ENCODE measurements around the gene EIF4A3. TPM values are rescaled to one million over a fixed set of nuclear protein-coding genes. Genes with fewer than 3 reads are reported as not detected.
A peak's percentile ranks its signal among the peaks of the same experiment; 100 is the strongest.

The EIF4A3 gene
- total RNA-seq, 3 donors from 2014 or later: 46.2 to 93.1 (median 67.9) TPM

- no peaks in the 10 kb centered on the region for H3K27me3 ChIP-seq
- H3K9me3 ChIP-seq: no peaks in the 10 kb centered on the region
- DNase-seq (ENCODE audit: low spot score in 2 of 2): peak in 1 of 2 donors; percentile 74
- no peaks in the 10 kb centered on the region for H3K4me1 ChIP-seq
- peak overlapping the region; percentile 68 to 75 for H3K27ac ChIP-seq
- peak overlapping the region in 1 of 3 donors; percentile 25 for H3K4me3 ChIP-seq
- no peak for TF ChIP-seq CTCF (IDR thresholded peaks at IDR 0.05)
- peak in 1 of 3 donors; percentile 25 for TF ChIP-seq POLR2AphosphoS5 (IDR thresholded peaks at IDR 0.05)
- no peak for TF ChIP-seq POLR2A (IDR thresholded peaks at IDR 0.05)
- no peaks in the 10 kb centered on the region for H3K36me3 ChIP-seq
- intact Hi-C loops (cut with DNase I; ENCODE audit: low total_unique reads): loop anchor here (10.0 kb wide), 1 partner anchor 63 kb away; no protein-coding TSS in a partner anchor
These were observed 45.1 kb upstream of the EIF4A3 start for GRCh38 chr17:80191865-80192661.

GRCh38 chr17:80191192-80191591, 44.3 kb upstream of the EIF4A3 start:
- intact Hi-C loops (cut with DNase I; ENCODE audit: low total_unique reads): loop anchor here (10.0 kb wide), 1 partner anchor 64 kb away; no protein-coding TSS in a partner anchor

GRCh38 chr17:80190716-80191115, 43.8 kb upstream of the EIF4A3 start:
- H3K27me3 ChIP-seq: no peaks in the 10 kb centered on the region
- no peak overlapping the region for H3K27ac ChIP-seq
- intact Hi-C loops (cut with DNase I; ENCODE audit: low total_unique reads): loop anchor here (10.0 kb wide), 1 partner anchor 64 kb away; no protein-coding TSS in a partner anchor

More at GRCh38 chr17:80191192-80191591, 44.3 kb upstream of the EIF4A3 start:
- Histone ChIP-seq H3K27me3 (no peaks in the 10 kb centered on the region), H3K4me3 (no peak overlapping the region), H3K36me3 (no peaks in the 10 kb centered on the region), H3K27ac (peak overlapping the region in 1 of 2 donors; percentile 75), H3K4me1 (no peaks in the 10 kb centered on the region), H3K9me3 (no peaks in the 10 kb centered on the region)
- no peak for TF ChIP-seq CTCF (IDR thresholded peaks at IDR 0.05)
- no peak for TF ChIP-seq POLR2AphosphoS5 (IDR thresholded peaks at IDR 0.05)
- TF ChIP-seq POLR2A (IDR thresholded peaks at IDR 0.05): no peak
- no peak for DNase-seq (ENCODE audit: low spot score in 2 of 2)

GRCh38 chr17:80189611-80190010, 42.7 kb upstream of the EIF4A3 start:
- Histone ChIP-seq H3K4me1 (no peaks in the 10 kb centered on the region), H3K27ac (no peak overlapping the region), H3K4me3 (no peak overlapping the region), H3K9me3 (no peaks in the 10 kb centered on the region), H3K27me3 (no peaks in the 10 kb centered on the region), H3K36me3 (no peaks in the 10 kb centered on the region)
- TF ChIP-seq CTCF (IDR thresholded peaks at IDR 0.05): no peak
- TF ChIP-seq POLR2A (IDR thresholded peaks at IDR 0.05): no peak
- TF ChIP-seq POLR2AphosphoS5 (IDR thresholded peaks at IDR 0.05): no peak
- DNase-seq (ENCODE audit: low spot score in 2 of 2): no peak
- intact Hi-C loops (cut with DNase I; ENCODE audit: low total_unique reads): loop anchor here (1.0 to 10.0 kb wide), 2 partner anchors 42 to 65 kb away; partner anchors contain the start of gene EIF4A3

More at GRCh38 chr17:80190716-80191115, 43.8 kb upstream of the EIF4A3 start:
- Histone ChIP-seq H3K4me1 (no peaks in the 10 kb centered on the region), H3K36me3 (no peaks in the 10 kb centered on the region), H3K4me3 (no peak overlapping the region), H3K9me3 (no peaks in the 10 kb centered on the region)
- TF ChIP-seq CTCF (IDR thresholded peaks at IDR 0.05) (no peak), POLR2A (IDR thresholded peaks at IDR 0.05) (no peak), POLR2AphosphoS5 (IDR thresholded peaks at IDR 0.05) (no peak)
- no peak for DNase-seq (ENCODE audit: low spot score in 2 of 2)

GRCh38 chr17:80187515-80187941, 40.6 kb upstream of the EIF4A3 start:
- peak overlapping the region; percentile 7 to 52 (median 41) for H3K4me3 ChIP-seq
- no peaks in the 10 kb centered on the region for H3K36me3 ChIP-seq
- peak overlapping the region; percentile 57 to 76 for H3K27ac ChIP-seq
- TF ChIP-seq POLR2A (IDR thresholded peaks at IDR 0.05) (no peak), POLR2AphosphoS5 (IDR thresholded peaks at IDR 0.05) (no peak), CTCF (IDR thresholded peaks at IDR 0.05) (no peak)
- H3K4me1 ChIP-seq: no peaks in the 10 kb centered on the region
- peak; percentile 64 to 70 for DNase-seq (ENCODE audit: low spot score in 2 of 2)
- no peaks in the 10 kb centered on the region for H3K9me3 ChIP-seq
- H3K27me3 ChIP-seq: no peaks in the 10 kb centered on the region
- intact Hi-C loops (cut with DNase I; ENCODE audit: low total_unique reads): no loop called here
